Spleen (tissue), 11 donors: ENCODE measurements around the gene TCP11L2. TPM values are rescaled to one million over a fixed set of nuclear protein-coding genes. Genes with fewer than 3 reads are reported as not detected.

Source experiments
- DNase-seq: peaks from one replicate; pipeline ENCODE4 v3.0.0-alpha.2; 2020
- H3K27ac ChIP-seq, 8 donors: fragments of 200-600 bp; sonication (generic) in 7 of 8; 1 replicate in 4 of 8; 2 replicates in 4 of 8; pipeline versions ENCODE4 v1.5.0 to v1.8.0; 2016 to 2021; ENCODE audit warnings: inconsistent platforms in 4 of 8, mild to moderate bottlenecking in 4 of 8, moderate library complexity in 1 of 8
- H3K27me3 ChIP-seq, 7 donors: fragments of 200-600 bp; sonication (generic) in 6 of 7; replicated peaks in 1 of 7; 1 replicate in 4 of 7; 2 replicates in 3 of 7; pipeline versions ENCODE4 v1.5.0 to v1.8.0; 2016 to 2021; ENCODE audit warnings: inconsistent platforms in 3 of 7, mild to moderate bottlenecking in 1 of 7
- H3K36me3 ChIP-seq, 6 donors: fragments of 200-600 bp; sonication (generic) in 5 of 6; 1 replicate in 4 of 6; 2 replicates in 2 of 6; pipeline versions ENCODE4 v1.5.0 to v1.8.0; 2016 to 2021; ENCODE audit warnings: inconsistent platforms in 2 of 6
- H3K4me1 ChIP-seq, 6 donors: fragments of 200-600 bp; sonication (generic) in 5 of 6; 1 replicate in 3 of 6; 2 replicates in 3 of 6; pipeline versions ENCODE4 v1.5.0 to v1.8.0; 2016 to 2021; ENCODE audit warnings: inconsistent platforms in 3 of 6
- H3K4me3 ChIP-seq, 8 donors: fragments of 200-600 bp; sonication (generic) in 7 of 8; 1 replicate in 4 of 8; 2 replicates in 4 of 8; pipeline versions ENCODE4 v1.5.0 to v1.8.0; 2016 to 2021; ENCODE audit warnings: inconsistent platforms in 4 of 8, mild to moderate bottlenecking in 4 of 8, moderate library complexity in 2 of 8
- H3K9me3 ChIP-seq, 8 donors: fragments of 200-600 bp; sonication (generic) in 7 of 8; 1 replicate in 4 of 8; 2 replicates in 4 of 8; pipeline versions ENCODE4 v1.5.0 to v1.8.0; 2016 to 2021; ENCODE audit warnings: inconsistent platforms in 4 of 8
- CTCF ChIP-seq, 11 experiments: fragments of 200-600 bp in 7 of 11; fragments of 450-650 bp in 4 of 11; sonication (generic) in 4 of 11; IDR thresholded peaks in 8 of 11; conservative IDR thresholded peaks in 3 of 11; 1 replicate in 7 of 11; 2 replicates in 4 of 11; pipeline versions ENCODE4 v1.4.0 to v1.8.0; 2016 to 2021; ENCODE audit warnings: antibody characterized with exemption in 11 of 11, inconsistent platforms in 4 of 11, mild to moderate bottlenecking in 1 of 11
- POLR2A ChIP-seq, 3 donors: fragments of 450-650 bp; IDR thresholded peaks; one replicate each; pipeline ENCODE4 v1.5.1; 2017; ENCODE audit warnings: antibody characterized with exemption in 3 of 3, mild to moderate bottlenecking in 1 of 3
- POLR2AphosphoS5 ChIP-seq, 3 donors: sonication (generic); formaldehyde crosslinking; IDR thresholded peaks; one replicate each; pipeline ENCODE4 v1.5.1; 2017; ENCODE audit warnings: antibody characterized with exemption in 3 of 3
- WGBS, 5 donors: extraction: QIAGEN DNeasy Blood & Tissue Kit in 3 of 5; methylation state at CpG; one replicate each; pipeline versions ENCODE4 v1.1.5 to v1.1.7; 2013 to 2018; 5-methylcytosine and 5-hydroxymethylcytosine counted together
- intact Hi-C: fragments of 100-400 bp; cut with DNase I; formaldehyde crosslinking; loops from one replicate; pipeline ENCODE4 v1.15.0; 2023; ENCODE audit warnings: low total_unique reads
- polyA plus RNA-seq, 3 donors: library from polyadenylated mRNA; stranded (reverse); fragments of 200-250 nt; gene quantifications; one replicate each; pipeline ENCODE4 v1.2.1, GENCODE V29; 2013
- total RNA-seq, 7 donors: library from RNA; depleted of rRNA in 3 of 7; stranded (reverse); fragments of >200 nt in 3 of 7; fragmentation: NEBNext Ultra II Directional in 4 of 7; extraction: Animal tissue kit (Norgen Biotek cat#: 25700) in 4 of 7; gene quantifications; one replicate each; pipeline versions ENCODE4 v1.1.0 to v1.2.1, GENCODE V29; 2016 to 2021
- donor health status: healthy with polysubstance abuse.
- donor health status: DM: no; HTN: no; CAD: no; lungs with moderate emphysema.
- donor health status: DM: no; HTN: no; CAD: no.
- donor health status: Bipolar disorder and iron deficiency.
- donor health status: healthy.
- donor health status: DM: no; HTN: no; CAD: no.
- donor health status: DM: yes; HTN: yes; CAD: no.

Gene TCP11L2
- total and polyA plus RNA-seq, 10 donors, result 1.2 to 88.3 (median 45.8) TPM

DNA sequence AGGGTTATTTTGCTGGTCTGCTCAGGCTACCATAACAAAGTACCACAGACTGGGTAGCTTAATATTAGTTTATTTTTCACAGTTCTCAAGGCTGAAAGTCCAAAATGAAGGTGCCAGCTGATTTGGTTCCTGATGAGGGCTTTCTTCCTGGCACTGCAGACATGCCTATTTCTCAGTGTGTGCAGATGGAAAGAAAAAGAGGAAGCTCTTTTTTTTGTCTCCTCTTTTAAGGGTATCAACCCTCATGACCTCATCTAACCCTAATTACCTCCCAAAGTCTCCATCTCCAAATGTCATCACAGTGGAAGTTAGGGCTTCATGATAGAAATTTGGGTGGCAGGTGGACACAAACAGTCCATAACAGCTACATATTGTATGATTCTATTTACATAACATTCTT is 30.0 kb downstream of the TCP11L2 start:
- H3K4me1 ChIP-seq, result peaks cover 0 to 35% (median 5%) of the 10 kb centered on the region in 6 donors
- H3K27me3 ChIP-seq, result no peaks in the 10 kb centered on the region
- no peak overlapping the region for H3K4me3 ChIP-seq
- no peak for DNase-seq
- no peak overlapping the region for H3K27ac ChIP-seq
- peaks cover 0 to 100% (median 36%) of the 10 kb centered on the region in 6 donors for H3K36me3 ChIP-seq
- H3K9me3 ChIP-seq, result no peaks in the 10 kb centered on the region
- TF ChIP-seq POLR2AphosphoS5 (IDR thresholded peaks at IDR 0.05), result no peak
- no peak for TF ChIP-seq CTCF (IDR thresholded peaks at IDR 0.05 in 8 of 11, conservative IDR thresholded peaks at IDR 0.05 in 3 of 11)
- TF ChIP-seq POLR2A (IDR thresholded peaks at IDR 0.05), result no peak
- intact Hi-C loops, result no loop called here

GRCh38 chr12:106333010-106333409 is 30.5 kb downstream of the TCP11L2 start:
- 68 to 95% (median 89%) methylated on average over 2 of the region's 2 CpGs for WGBS, 5 donors
- intact Hi-C loops, result no loop called here
- TF ChIP-seq CTCF (IDR thresholded peaks at IDR 0.05 in 8 of 11, conservative IDR thresholded peaks at IDR 0.05 in 3 of 11) (no peak), POLR2AphosphoS5 (IDR thresholded peaks at IDR 0.05) (no peak), POLR2A (IDR thresholded peaks at IDR 0.05) (no peak)
- no peaks in the 10 kb centered on the region for H3K27me3 ChIP-seq
- no peaks in the 10 kb centered on the region for H3K9me3 ChIP-seq
- H3K36me3 ChIP-seq, result peaks cover 0 to 100% (median 36%) of the 10 kb centered on the region in 6 donors
- H3K4me3 ChIP-seq, result no peak overlapping the region
- peaks cover 0 to 35% (median 5%) of the 10 kb centered on the region in 6 donors for H3K4me1 ChIP-seq
- no peak overlapping the region for H3K27ac ChIP-seq
- no peak for DNase-seq

- intact Hi-C loops, result no loop called here
- DNase-seq, result no peak
- no peaks in the 10 kb centered on the region for H3K27me3 ChIP-seq
- no peak for TF ChIP-seq POLR2AphosphoS5 (IDR thresholded peaks at IDR 0.05)
- H3K9me3 ChIP-seq, result no peaks in the 10 kb centered on the region
- H3K4me1 ChIP-seq, result peaks cover 0 to 35% (median 5%) of the 10 kb centered on the region in 6 donors
- H3K27ac ChIP-seq, result no peak overlapping the region
- WGBS, 5 donors, result 56 to 83% (median 75%) methylated on average over 2 of the region's 2 CpGs
- no peak overlapping the region for H3K4me3 ChIP-seq
- H3K36me3 ChIP-seq, result peaks cover 0 to 100% (median 32%) of the 10 kb centered on the region in 6 donors
Measured at GRCh38 chr12:106333756-106334155, 31.2 kb downstream of the TCP11L2 start.

DNA sequence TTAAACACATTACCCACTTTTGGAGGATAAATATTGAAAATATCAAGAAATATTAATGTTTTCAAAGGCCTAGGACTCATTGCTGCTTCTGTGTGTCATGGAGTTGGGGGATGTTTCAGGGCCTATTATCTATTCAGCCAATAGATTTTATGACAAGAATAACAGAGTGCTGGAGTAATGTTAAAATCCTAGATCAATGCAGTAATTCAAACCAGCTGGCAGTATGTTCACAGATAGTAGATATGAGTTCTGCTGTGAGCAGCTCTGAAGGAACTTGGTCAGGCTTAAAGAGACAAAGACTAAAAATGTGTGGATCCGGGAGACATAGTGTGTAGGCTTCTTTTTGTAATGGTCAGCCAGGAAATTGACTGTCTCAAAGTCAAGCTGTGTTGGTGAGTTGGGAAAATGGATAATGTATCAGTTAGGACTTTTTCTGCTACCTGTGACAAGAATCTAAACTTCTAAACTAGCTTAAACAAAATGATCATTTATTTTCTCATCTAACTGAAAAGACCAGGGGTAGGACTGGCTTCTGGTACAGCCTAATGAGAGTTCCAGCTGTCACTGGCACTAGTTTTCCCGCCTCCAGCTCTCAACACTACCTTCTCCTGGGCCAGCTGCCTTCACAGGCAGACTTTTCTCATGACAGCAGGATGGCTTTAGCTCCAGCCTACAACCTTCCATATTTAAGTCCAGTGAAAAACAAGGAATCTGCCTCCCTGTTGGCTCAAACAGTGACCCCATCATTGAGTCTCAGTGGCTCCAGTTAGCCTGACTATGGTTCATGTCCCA is 38.7 kb downstream of the TCP11L2 start:
- no peak overlapping the region for H3K4me3 ChIP-seq
- no peak for DNase-seq
- no peak for TF ChIP-seq CTCF (IDR thresholded peaks at IDR 0.05 in 8 of 11, conservative IDR thresholded peaks at IDR 0.05 in 3 of 11)
- TF ChIP-seq POLR2AphosphoS5 (IDR thresholded peaks at IDR 0.05), result no peak
- no peak for TF ChIP-seq POLR2A (IDR thresholded peaks at IDR 0.05)
- 66 to 97% (median 88%) methylated on average over 2 of the region's 2 CpGs for WGBS, 5 donors
- peak overlapping the region in 1 of 8 donors; percentile 31 for H3K27ac ChIP-seq
- peaks cover 0 to 30% (median 9%) of the 10 kb centered on the region in 6 donors for H3K4me1 ChIP-seq
- intact Hi-C loops, result no loop called here
- H3K27me3 ChIP-seq, result no peaks in the 10 kb centered on the region
- no peaks in the 10 kb centered on the region for H3K9me3 ChIP-seq
- H3K36me3 ChIP-seq, result peaks cover 0 to 100% (median 16%) of the 10 kb centered on the region in 6 donors
